Thyroid gland (tissue), 4 donors: ENCODE results near the gene PTPN21. TPM values are rescaled to one million over a fixed set of nuclear protein-coding genes. Genes with fewer than 3 reads are reported as not detected.

Source experiments
- DNase-seq, 2 donors: peaks; one replicate each; pipeline ENCODE4 v3.0.0-alpha.2; 2019
- H3K27ac ChIP-seq, 3 donors: fragments of 200-600 bp; sonication (generic); 1 replicate in 2 of 3; 2 replicates in 1 of 3; pipeline ENCODE4 v1.5.1; 2016 to 2019; ENCODE audit warnings: mild to moderate bottlenecking in 1 of 3, moderate library complexity in 1 of 3
- H3K27me3 ChIP-seq: fragments of 200-600 bp; sonication (generic); one replicate; pipeline ENCODE4 v1.5.1; 2019
- H3K36me3 ChIP-seq, 2 donors: fragments of 200-600 bp; sonication (generic); one replicate each; pipeline ENCODE4 v1.5.1; 2016 to 2019
- H3K4me1 ChIP-seq, 2 donors: fragments of 200-600 bp; sonication (generic); one replicate each; pipeline ENCODE4 v1.5.1; 2017 to 2019
- H3K4me3 ChIP-seq, 3 donors: fragments of 200-600 bp; sonication (generic); replicated peaks in 1 of 3; 1 replicate in 2 of 3; 2 replicates in 1 of 3; pipeline ENCODE4 v1.5.1; 2016; ENCODE audit warnings: mild to moderate bottlenecking in 1 of 3
- H3K9me3 ChIP-seq: fragments of 200-600 bp; sonication (generic); one replicate; pipeline ENCODE4 v1.5.1; 2017
- POLR2A ChIP-seq, 2 donors: fragments of 450-650 bp; IDR thresholded peaks; one replicate each; pipeline ENCODE4 v1.6.1; 2017; ENCODE audit warnings: antibody characterized with exemption in 2 of 2, mild to moderate bottlenecking in 2 of 2, moderate library complexity in 1 of 2
- WGBS, 2 donors: methylation state at CpG; one replicate each; pipeline ENCODE4 v1.1.5; 2017; 5-methylcytosine and 5-hydroxymethylcytosine counted together
- intact Hi-C: fragments of 100-400 bp; cut with DNase I; formaldehyde crosslinking; loops from one replicate; pipeline ENCODE4 v1.15.1; 2023
- total RNA-seq, 4 donors: library from RNA; depleted of rRNA; stranded (reverse); fragments of >200 nt; gene quantifications; one replicate each; pipeline ENCODE4 v1.2.3, GENCODE V29; 2016
- TF ChIP-seq, protein P1 (sequence below), 6 experiments: fragments of 200-600 bp in 3 of 6; fragments of 450-650 bp in 3 of 6; sonication (generic) in 3 of 6; IDR thresholded peaks; one replicate each; pipeline ENCODE4 v1.5.1; 2016 to 2019; ENCODE audit warnings: antibody characterized with exemption in 6 of 6, mild to moderate bottlenecking in 2 of 6, inconsistent platforms in 1 of 6, moderate library complexity in 1 of 6

Gene PTPN21
- total RNA-seq, 4 donors from 2014 or later: 32.2 to 40.0 (median 36.1) TPM

DNA sequence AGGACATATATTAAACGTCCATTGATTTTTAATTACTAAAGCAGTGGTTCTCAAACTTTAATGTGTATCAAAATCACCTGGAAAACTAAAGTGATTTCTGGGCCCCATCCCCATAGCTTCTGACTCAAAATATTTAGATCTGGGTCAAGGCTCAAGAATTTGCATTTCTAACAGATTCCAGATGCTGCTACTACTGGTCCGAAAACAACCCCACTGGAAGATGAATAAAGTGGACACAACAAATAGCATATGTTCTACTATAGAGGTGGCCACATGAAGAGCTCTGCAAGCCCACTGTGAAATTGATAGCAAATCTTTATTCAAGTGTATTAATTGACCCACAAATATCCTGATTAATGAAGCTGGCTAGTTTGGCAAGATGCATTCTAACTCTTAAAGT is 99.9 kb downstream of the PTPN21 start:
- Histone ChIP-seq H3K27me3 (no peaks in the 10 kb centered on the region), H3K4me3 (no peak overlapping the region), H3K4me1 (peaks cover 0 to 5% of the 10 kb centered on the region in 2 donors), H3K9me3 (no peaks in the 10 kb centered on the region), H3K27ac (no peak overlapping the region), H3K36me3 (peaks cover 0 to 2% of the 10 kb centered on the region in 2 donors)
- intact Hi-C loops: no loop called here
- DNase-seq: no peak
- WGBS, 2 donors: 90 to 91% methylated on average over 2 of the region's 2 CpGs
- TF ChIP-seq, protein P1, sequence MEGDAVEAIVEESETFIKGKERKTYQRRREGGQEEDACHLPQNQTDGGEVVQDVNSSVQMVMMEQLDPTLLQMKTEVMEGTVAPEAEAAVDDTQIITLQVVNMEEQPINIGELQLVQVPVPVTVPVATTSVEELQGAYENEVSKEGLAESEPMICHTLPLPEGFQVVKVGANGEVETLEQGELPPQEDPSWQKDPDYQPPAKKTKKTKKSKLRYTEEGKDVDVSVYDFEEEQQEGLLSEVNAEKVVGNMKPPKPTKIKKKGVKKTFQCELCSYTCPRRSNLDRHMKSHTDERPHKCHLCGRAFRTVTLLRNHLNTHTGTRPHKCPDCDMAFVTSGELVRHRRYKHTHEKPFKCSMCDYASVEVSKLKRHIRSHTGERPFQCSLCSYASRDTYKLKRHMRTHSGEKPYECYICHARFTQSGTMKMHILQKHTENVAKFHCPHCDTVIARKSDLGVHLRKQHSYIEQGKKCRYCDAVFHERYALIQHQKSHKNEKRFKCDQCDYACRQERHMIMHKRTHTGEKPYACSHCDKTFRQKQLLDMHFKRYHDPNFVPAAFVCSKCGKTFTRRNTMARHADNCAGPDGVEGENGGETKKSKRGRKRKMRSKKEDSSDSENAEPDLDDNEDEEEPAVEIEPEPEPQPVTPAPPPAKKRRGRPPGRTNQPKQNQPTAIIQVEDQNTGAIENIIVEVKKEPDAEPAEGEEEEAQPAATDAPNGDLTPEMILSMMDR (IDR thresholded peaks at IDR 0.05): no peak
- TF ChIP-seq POLR2A (IDR thresholded peaks at IDR 0.05): no peak

DNA sequence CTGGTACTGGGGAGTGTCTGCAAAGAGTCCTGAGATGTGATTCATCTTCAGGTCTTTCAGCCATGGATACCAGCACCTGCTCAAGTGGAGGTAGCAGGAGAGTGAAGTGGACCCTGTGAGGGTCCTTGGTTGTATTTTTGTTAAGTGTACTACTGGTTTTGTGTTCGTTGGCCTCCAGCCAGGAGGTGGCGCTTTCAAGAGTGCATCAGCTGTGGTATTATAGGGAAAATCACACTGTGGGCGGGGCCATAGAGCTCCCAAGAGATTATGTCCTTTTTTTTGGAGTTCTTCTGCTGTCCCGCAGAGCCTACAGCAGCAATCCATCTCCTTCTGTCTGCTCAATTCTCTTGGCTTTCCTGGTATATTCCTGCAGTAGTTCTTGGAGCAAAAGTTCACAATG is 102.6 kb downstream of the PTPN21 start:
- Histone ChIP-seq H3K27me3 (no peaks in the 10 kb centered on the region), H3K9me3 (no peaks in the 10 kb centered on the region), H3K27ac (no peak overlapping the region), H3K4me1 (peaks cover 0 to 5% of the 10 kb centered on the region in 2 donors), H3K36me3 (peaks cover 0 to 5% of the 10 kb centered on the region in 2 donors), H3K4me3 (no peak overlapping the region)
- TF ChIP-seq, protein P1 (IDR thresholded peaks at IDR 0.05): no peak
- no peak for TF ChIP-seq POLR2A (IDR thresholded peaks at IDR 0.05)
- WGBS, 2 donors: 47 to 78% methylated on average over 4 of the region's 4 CpGs
- DNase-seq: peak; percentile 61 to 79
- intact Hi-C loops: no loop called here

DNA sequence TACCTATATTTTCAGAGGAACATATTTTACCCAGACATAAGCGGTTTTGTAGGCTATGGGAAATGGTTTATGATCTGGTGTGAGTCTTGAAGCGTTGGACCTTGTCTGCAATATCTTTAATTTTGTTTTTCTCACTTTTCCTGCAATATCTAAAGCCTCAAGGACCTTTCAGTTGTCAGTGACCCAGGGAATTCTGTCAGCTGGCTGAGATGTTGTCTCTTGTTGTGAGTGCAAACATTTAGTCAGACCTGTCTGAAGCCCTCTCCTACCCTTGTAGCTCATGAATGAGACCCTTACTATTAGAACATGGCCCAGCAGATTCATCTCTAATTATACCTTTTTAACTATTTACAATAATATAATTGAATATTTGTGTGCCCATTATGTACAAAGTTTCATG is 115.7 kb downstream of the PTPN21 start:
- TF ChIP-seq, protein P1 (IDR thresholded peaks at IDR 0.05): no peak
- no peak for TF ChIP-seq POLR2A (IDR thresholded peaks at IDR 0.05)
- intact Hi-C loops: no loop called here
- no peak for DNase-seq
- no peaks in the 10 kb centered on the region for H3K27me3 ChIP-seq
- H3K36me3 ChIP-seq: peaks cover 0 to 12% of the 10 kb centered on the region in 2 donors
- no peak overlapping the region for H3K27ac ChIP-seq
- H3K4me1 ChIP-seq: no peaks in the 10 kb centered on the region
- H3K9me3 ChIP-seq: no peaks in the 10 kb centered on the region
- no peak overlapping the region for H3K4me3 ChIP-seq
- 92 to 99% methylated on average over 2 of the region's 2 CpGs for WGBS, 2 donors

DNA sequence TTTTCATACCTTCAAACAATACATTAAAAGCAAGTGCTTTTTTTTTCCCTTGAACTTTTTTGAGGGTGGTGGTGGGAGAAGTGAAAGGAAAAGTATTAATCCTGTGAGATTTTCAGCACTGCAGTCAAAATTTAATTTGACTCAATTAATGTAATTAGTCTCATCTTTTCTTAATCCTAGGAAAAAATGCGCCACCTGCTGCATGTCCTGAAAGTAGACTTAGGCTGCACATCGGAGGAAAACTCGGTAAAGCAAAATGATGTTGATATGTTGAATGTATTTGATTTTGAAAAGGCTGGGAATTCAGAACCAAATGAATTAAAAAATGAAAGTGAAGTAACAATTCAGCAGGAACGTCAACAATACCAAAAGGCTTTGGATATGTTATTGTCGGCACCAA is 117.1 kb downstream of the PTPN21 start:
- no peak for DNase-seq
- no peak for TF ChIP-seq POLR2A (IDR thresholded peaks at IDR 0.05)
- TF ChIP-seq, protein P1 (IDR thresholded peaks at IDR 0.05): no peak
- Histone ChIP-seq H3K4me3 (no peak overlapping the region), H3K27ac (no peak overlapping the region), H3K4me1 (no peaks in the 10 kb centered on the region), H3K9me3 (no peaks in the 10 kb centered on the region), H3K36me3 (peaks cover 0 to 12% of the 10 kb centered on the region in 2 donors), H3K27me3 (no peaks in the 10 kb centered on the region)
- intact Hi-C loops: no loop called here
- 95 to 96% methylated on average over 5 of the region's 5 CpGs for WGBS, 2 donors

DNA sequence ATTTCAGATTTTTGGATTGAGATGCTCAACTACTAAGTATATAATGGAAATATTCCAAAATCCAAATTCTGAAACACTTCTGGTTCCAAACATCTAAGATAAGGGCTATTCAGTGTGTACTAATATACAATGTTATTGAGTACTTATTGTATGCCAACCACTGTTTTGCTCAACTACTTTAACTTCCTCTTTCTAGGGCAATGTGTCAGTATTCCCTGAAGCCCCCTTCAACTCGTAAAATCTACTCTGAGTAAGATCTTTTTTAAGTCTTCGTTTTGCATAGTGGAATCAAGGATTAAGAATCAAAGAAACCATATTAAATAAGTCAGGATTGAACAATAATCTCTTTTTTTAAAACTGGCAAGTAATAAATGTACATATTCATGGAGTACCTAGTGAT is 123.8 kb downstream of the PTPN21 start:
- H3K4me3 ChIP-seq: no peak overlapping the region
- no peak for DNase-seq
- no peak overlapping the region for H3K27ac ChIP-seq
- no peaks in the 10 kb centered on the region for H3K9me3 ChIP-seq
- WGBS, 2 donors: 93 to 95% methylated on average over 2 of the region's 2 CpGs
- H3K27me3 ChIP-seq: no peaks in the 10 kb centered on the region
- intact Hi-C loops: no loop called here
- no peak for TF ChIP-seq POLR2A (IDR thresholded peaks at IDR 0.05)
- TF ChIP-seq, protein P1 (IDR thresholded peaks at IDR 0.05): no peak
- peaks cover 0 to 4% of the 10 kb centered on the region in 2 donors for H3K4me1 ChIP-seq
- no peaks in the 10 kb centered on the region for H3K36me3 ChIP-seq
